Skin of body (tissue), 2 donors: ENCODE data around the gene RASAL3. TPM values are rescaled to one million over a fixed set of nuclear protein-coding genes. Genes with fewer than 3 reads are reported as not detected.
"Not testable (repeated sequence)": the region's sequence is repeated elsewhere in the genome, so short reads cannot be mapped to it uniquely, and the experiment has no call there.

Experiments
- DNase-seq: peaks from one replicate; lab custom pipeline; 2025; lab: John Stamatoyannopoulos, UW
- total RNA-seq: library from RNA; depleted of rRNA; stranded (reverse); fragments of >200 nt; gene quantifications from one replicate; pipeline ENCODE4 v1.2.3, GENCODE V29; 2014

RASAL3 gene
- total RNA-seq, 1 donor from 2014 or later: 0.99 TPM

GRCh38 chr19:15475169-15475568 lies 10.8 kb upstream of the RASAL3 start:
- no peak for DNase-seq

GRCh38 chr19:15473821-15474220 lies 9.5 kb upstream of the RASAL3 start:
- DNase-seq: not testable (repeated sequence)

GRCh38 chr19:15471639-15472101 lies 7.3 kb upstream of the RASAL3 start:
- DNase-seq: no peak

- DNase-seq: no peak
Observed at GRCh38 chr19:15469513-15470297, 5.4 kb upstream of the RASAL3 start.

- no peak for DNase-seq
Observed at GRCh38 chr19:15468675-15469512, 4.5 kb upstream of the RASAL3 start.

- DNase-seq: no peak
Observed at GRCh38 chr19:15467734-15468214, 3.4 kb upstream of the RASAL3 start.

GRCh38 chr19:15466851-15467733 lies 2.7 kb upstream of the RASAL3 start:
- DNase-seq: no peak

- DNase-seq: no peak
Observed at GRCh38 chr19:15463861-15464371, 428 bp downstream of the RASAL3 start.

GRCh38 chr19:15461694-15462093 lies 2.6 kb downstream of the RASAL3 start:
- DNase-seq: no peak

- DNase-seq: no peak
Observed at GRCh38 chr19:15457701-15458484, 6.5 kb downstream of the RASAL3 start.

GRCh38 chr19:15456871-15457700 lies 7.3 kb downstream of the RASAL3 start:
- DNase-seq: no peak

- DNase-seq: no peak
Observed at GRCh38 chr19:15456441-15456840, 7.9 kb downstream of the RASAL3 start.

GRCh38 chr19:15455996-15456395 lies 8.3 kb downstream of the RASAL3 start:
- DNase-seq: no peak

- DNase-seq: no peak
Observed at GRCh38 chr19:15453906-15454860, 10.2 kb downstream of the RASAL3 start.

- DNase-seq: no peak
Observed at GRCh38 chr19:15453091-15453578, 11.2 kb downstream of the RASAL3 start.

GRCh38 chr19:15452111-15453047 lies 12.0 kb downstream of the RASAL3 start:
- DNase-seq: peak; percentile 84

GRCh38 chr19:15450528-15450890 lies 13.8 kb downstream of the RASAL3 start:
- DNase-seq: no peak
